Measurements from ENCODE around the gene MSMP. TPM values are rescaled to one million over a fixed set of nuclear protein-coding genes. Genes with fewer than 3 reads are reported as not detected.

Gene MSMP
- total RNA-seq, 1 donor from 2014 or later: not detected

DNA sequence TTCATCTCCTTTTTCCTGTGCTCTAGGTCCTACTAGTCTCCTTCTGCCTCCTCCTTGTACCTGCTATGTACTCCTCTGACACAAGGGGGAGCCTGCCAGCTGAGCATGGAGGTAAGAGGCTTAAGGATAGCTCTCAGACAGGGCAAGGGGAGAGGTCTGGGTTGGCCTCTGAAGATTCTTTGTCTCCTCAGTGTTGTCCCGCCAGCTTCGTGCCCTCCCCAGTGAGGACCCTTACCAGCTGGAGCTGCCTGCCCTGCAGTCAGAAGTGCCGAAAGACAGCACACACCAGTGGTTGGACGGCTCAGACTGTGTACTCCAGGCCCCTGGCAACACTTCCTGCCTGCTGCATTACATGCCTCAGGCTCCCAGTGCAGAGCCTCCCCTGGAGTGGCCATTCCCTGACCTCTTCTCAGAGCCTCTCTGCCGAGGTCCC, 17.9 kb downstream of the MSMP start:
- H3K27me3 ChIP-seq: no peaks in the 10 kb centered on the region
- peaks cover 63 to 67% of the 10 kb centered on the region in 2 donors for H3K36me3 ChIP-seq
- peaks cover 10 to 21% of the 10 kb centered on the region in 2 donors for H3K4me1 ChIP-seq
- no peaks in the 10 kb centered on the region for H3K9me3 ChIP-seq
- intact Hi-C loops (cut with DNase I): loop anchor here (5.0 to 10.0 kb wide), 2 partner anchors 146 to 621 kb away; partner anchors contain the start of gene ATOSB
- TF ChIP-seq, protein P1, sequence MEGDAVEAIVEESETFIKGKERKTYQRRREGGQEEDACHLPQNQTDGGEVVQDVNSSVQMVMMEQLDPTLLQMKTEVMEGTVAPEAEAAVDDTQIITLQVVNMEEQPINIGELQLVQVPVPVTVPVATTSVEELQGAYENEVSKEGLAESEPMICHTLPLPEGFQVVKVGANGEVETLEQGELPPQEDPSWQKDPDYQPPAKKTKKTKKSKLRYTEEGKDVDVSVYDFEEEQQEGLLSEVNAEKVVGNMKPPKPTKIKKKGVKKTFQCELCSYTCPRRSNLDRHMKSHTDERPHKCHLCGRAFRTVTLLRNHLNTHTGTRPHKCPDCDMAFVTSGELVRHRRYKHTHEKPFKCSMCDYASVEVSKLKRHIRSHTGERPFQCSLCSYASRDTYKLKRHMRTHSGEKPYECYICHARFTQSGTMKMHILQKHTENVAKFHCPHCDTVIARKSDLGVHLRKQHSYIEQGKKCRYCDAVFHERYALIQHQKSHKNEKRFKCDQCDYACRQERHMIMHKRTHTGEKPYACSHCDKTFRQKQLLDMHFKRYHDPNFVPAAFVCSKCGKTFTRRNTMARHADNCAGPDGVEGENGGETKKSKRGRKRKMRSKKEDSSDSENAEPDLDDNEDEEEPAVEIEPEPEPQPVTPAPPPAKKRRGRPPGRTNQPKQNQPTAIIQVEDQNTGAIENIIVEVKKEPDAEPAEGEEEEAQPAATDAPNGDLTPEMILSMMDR (IDR thresholded peaks at IDR 0.05): peak; percentile 73 to 82 (median 81)
- peak in 1 of 2 donors; percentile 83 for DNase-seq (ENCODE audit: low spot score in 2 of 2)
- peak overlapping the region in 1 of 2 donors; percentile 27 for H3K27ac ChIP-seq
- H3K4me3 ChIP-seq: no peak overlapping the region

DNA sequence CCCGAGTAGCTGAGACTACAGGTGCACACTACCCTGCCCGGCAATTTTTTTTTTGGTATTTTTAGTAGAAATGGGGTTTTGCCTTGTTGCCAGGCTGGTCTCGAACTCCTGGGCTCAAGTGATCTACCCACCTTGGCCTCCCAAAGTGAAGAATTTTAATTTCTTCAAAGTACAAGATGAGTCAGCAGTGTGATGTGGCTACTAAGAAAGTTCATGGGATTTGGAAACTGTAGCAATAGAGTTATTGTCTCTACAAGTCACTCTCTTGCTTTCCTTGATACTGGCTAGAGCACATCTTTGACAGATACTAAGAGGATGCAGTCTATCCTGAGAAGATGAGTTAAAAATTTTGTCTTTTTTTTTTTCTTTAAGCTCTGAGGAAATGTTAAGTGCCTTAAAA, 20.0 kb downstream of the MSMP start:
- H3K4me3 ChIP-seq: peak overlapping the region in 1 of 2 donors; percentile 81
- peaks cover 42 to 49% of the 10 kb centered on the region in 2 donors for H3K36me3 ChIP-seq
- intact Hi-C loops (cut with DNase I): loop anchor here (10.0 kb wide), 1 partner anchor 619 kb away; the partner anchor contains the start of gene ATOSB
- TF ChIP-seq, protein P1 (IDR thresholded peaks at IDR 0.05): no peak
- H3K9me3 ChIP-seq: no peaks in the 10 kb centered on the region
- H3K4me1 ChIP-seq: peaks cover 13 to 21% of the 10 kb centered on the region in 2 donors
- no peaks in the 10 kb centered on the region for H3K27me3 ChIP-seq
- peak overlapping the region in 1 of 2 donors; percentile 98 for H3K27ac ChIP-seq
- no peak for DNase-seq (ENCODE audit: low spot score in 2 of 2)

DNA sequence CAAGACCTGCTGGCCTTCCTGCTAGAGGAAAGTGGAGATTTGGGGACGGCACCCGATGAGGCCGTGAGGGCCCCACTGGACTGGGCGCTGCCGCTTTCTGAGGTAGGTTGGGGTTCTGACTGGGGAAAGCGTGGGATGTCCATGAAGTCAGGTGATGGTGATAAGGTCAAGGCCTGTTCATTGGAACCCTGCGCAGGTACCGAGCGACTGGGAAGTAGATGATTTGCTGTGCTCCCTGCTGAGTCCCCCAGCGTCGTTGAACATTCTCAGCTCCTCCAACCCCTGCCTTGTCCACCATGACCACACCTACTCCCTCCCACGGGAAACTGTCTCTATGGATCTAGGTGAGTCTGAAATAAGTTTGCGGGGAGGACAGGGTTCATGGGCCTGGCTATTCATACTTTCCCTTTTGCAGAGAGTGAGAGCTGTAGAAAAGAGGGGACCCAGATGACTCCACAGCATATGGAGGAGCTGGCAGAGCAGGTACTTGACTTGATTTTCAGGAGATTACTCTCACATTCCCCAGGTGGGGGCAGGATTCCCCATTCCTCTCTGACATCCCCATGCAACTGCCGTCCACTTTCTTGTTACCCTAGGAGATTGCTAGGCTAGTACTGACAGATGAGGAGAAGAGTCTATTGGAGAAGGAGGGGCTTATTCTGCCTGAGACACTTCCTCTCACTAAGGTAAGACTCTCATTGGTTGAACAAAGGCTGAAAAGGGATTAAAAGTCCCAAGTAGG, 21.1 kb downstream of the MSMP start:
- Histone ChIP-seq H3K27me3 (no peaks in the 10 kb centered on the region), H3K36me3 (peaks cover 31 to 38% of the 10 kb centered on the region in 2 donors), H3K4me1 (peaks cover 17 to 24% of the 10 kb centered on the region in 2 donors), H3K9me3 (no peaks in the 10 kb centered on the region), H3K4me3 (peak overlapping the region; percentile 74 to 81), H3K27ac (peak overlapping the region; percentile 98 to 99)
- TF ChIP-seq, protein P1 (IDR thresholded peaks at IDR 0.05): no peak
- intact Hi-C loops (cut with DNase I): loop anchor here (1.0 to 10.0 kb wide), 6 partner anchors 16 to 618 kb away; partner anchors contain the start of genes ATOSB, GBA2, HINT2 and NPR2
- no peak for DNase-seq (ENCODE audit: low spot score in 2 of 2)

DNA sequence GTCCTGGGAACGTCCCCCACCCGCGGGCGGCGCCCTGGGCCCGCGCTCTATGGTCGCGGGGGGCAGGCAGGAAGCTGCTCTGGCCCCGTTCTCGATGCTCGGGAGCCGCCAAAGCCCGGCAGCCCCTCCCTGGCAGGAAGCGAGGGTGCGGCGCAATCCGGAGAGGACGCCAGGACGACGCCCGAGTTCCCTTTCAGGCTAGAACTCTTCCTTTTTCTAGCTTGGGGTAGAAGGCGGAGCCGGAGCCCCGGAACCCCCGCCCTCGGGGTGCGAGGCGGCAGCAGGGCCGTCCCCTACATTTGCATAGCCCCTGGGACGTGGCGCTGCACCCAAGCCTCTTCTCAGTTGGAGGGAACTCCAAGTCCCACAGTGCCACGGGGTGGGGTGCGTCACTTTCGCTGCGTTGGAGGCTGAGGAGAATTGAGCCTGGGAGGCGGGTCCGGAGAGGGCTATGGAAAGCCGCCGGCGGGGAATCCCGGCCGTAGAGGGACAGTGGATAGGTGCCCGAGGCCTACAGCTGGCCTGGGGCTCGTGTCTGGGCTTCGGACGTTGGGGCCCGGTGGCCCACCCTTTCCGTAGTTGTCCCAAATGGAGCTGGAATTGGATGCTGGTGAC, 21.8 kb downstream of the MSMP start, which contains the start of the genes CREB3 and TLN1:
Gene CREB3, plus strand, starts transcription at position 482 of the 615 bp plus-strand sequence. Its CDS starts 107 bp downstream, at position 589.
Gene TLN1, minus strand, starts transcription at position 11 of the 615 bp plus-strand sequence. CDS start 6,501 bp downstream, outside the sequence.
- no peaks in the 10 kb centered on the region for H3K9me3 ChIP-seq
- H3K4me1 ChIP-seq: peaks cover 18 to 27% of the 10 kb centered on the region in 2 donors
- H3K36me3 ChIP-seq: peaks cover 24 to 31% of the 10 kb centered on the region in 2 donors
- no peaks in the 10 kb centered on the region for H3K27me3 ChIP-seq
- TF ChIP-seq, protein P1 (IDR thresholded peaks at IDR 0.05): no peak
- H3K27ac ChIP-seq: peak within 1 kb of the TSS; percentile 98 to 99
- H3K4me3 ChIP-seq: peak within 1 kb of the TSS; percentile 74 to 81
- intact Hi-C loops (cut with DNase I): loop anchor here (1.0 to 10.0 kb wide), 6 partner anchors 17 to 617 kb away; partner anchors contain the start of genes ATOSB, GBA2, HINT2 and NPR2
- DNase-seq (ENCODE audit: low spot score in 2 of 2): peak; percentile 98 to 100

- intact Hi-C loops (cut with DNase I): loop anchor here (1.0 to 10.0 kb wide), 6 partner anchors 18 to 617 kb away; partner anchors contain the start of genes ATOSB, GBA2, HINT2 and NPR2
- Histone ChIP-seq H3K4me3 (peak overlapping the region; percentile 74 to 81), H3K27me3 (no peaks in the 10 kb centered on the region), H3K27ac (peak overlapping the region; percentile 98 to 99), H3K36me3 (peaks cover 18 to 24% of the 10 kb centered on the region in 2 donors), H3K4me1 (peaks cover 20 to 32% of the 10 kb centered on the region in 2 donors), H3K9me3 (no peaks in the 10 kb centered on the region)
- TF ChIP-seq, protein P1 (IDR thresholded peaks at IDR 0.05): no peak
- DNase-seq (ENCODE audit: low spot score in 2 of 2): no peak
These were observed 22.5 kb downstream of the MSMP start for GRCh38 chr9:35731415-35732184.
